CD4-positive, CD25-positive, alpha-beta regulatory T cell (primary cell): ENCODE results near the gene MYH9. TPM values are rescaled to one million over a fixed set of nuclear protein-coding genes. Genes with fewer than 3 reads are reported as not detected.
A peak's percentile ranks its signal among the peaks of the same experiment; 100 is the strongest.

Source experiments
- ATAC-seq, 2 donors: fragments of 150-1000 bp; cut with Tn5 transposase; one replicate each; pipeline ENCODE4 v1.10.0; 2021; ENCODE audit warnings: low read depth in 2 of 2, moderate number of reproducible peaks in 2 of 2, moderate library complexity in 1 of 2
- DNase-seq, 3 donors: peaks; one replicate each; pipeline versions ENCODE4 v3.0.0 to v3.0.0-alpha.2; 2012 to 2022; ENCODE audit warnings: mixed read lengths in 1 of 3
- H3K27ac ChIP-seq: one replicate; pipeline ENCODE4 v1.7.0; 2013; ENCODE audit warnings: mild to moderate bottlenecking, low read length; ENCODE audit not compliant: insufficient read depth, poor library complexity, severe bottlenecking
- H3K27me3 ChIP-seq: one replicate; pipeline ENCODE4 v1.7.0; 2013; ENCODE audit warnings: low read length; ENCODE audit not compliant: control insufficient read depth, insufficient read depth
- H3K36me3 ChIP-seq: one replicate; pipeline ENCODE4 v1.7.0; 2013; ENCODE audit warnings: mild to moderate bottlenecking, low read length, moderate library complexity; ENCODE audit not compliant: control insufficient read depth, insufficient read depth
- H3K4me1 ChIP-seq: 2 replicates; pipeline ENCODE4 v1.7.0; 2013; ENCODE audit warnings: mild to moderate bottlenecking, low read length; ENCODE audit not compliant: insufficient read depth, control insufficient read depth, poor library complexity, severe bottlenecking
- H3K4me3 ChIP-seq: one replicate; pipeline ENCODE4 v1.7.0; 2013; ENCODE audit warnings: low read depth, mild to moderate bottlenecking, low read length, moderate library complexity
- H3K9me3 ChIP-seq, 2 experiments: 1 replicate in 1 of 2; 2 replicates in 1 of 2; pipeline ENCODE4 v1.7.0; 2013; ENCODE audit warnings: low read length in 2 of 2, mild to moderate bottlenecking in 1 of 2, moderate library complexity in 1 of 2; ENCODE audit not compliant: control insufficient read depth in 2 of 2
- H3K27ac Mint-ChIP-seq, 3 donors: one replicate each; pipeline ENCODE4 v1.8.0; 2020 to 2022; ENCODE audit warnings: mild to moderate bottlenecking in 3 of 3, mixed read lengths in 3 of 3, moderate library complexity in 2 of 3
- H3K27me3 Mint-ChIP-seq: one replicate; pipeline ENCODE4 v1.8.0; 2022; ENCODE audit warnings: mild to moderate bottlenecking, mixed read lengths
- H3K36me3 Mint-ChIP-seq: one replicate; pipeline ENCODE4 v1.8.0; 2020; ENCODE audit warnings: mixed read lengths
- H3K4me1 Mint-ChIP-seq, 4 donors: one replicate each; pipeline ENCODE4 v1.8.0; 2020 to 2022; ENCODE audit warnings: mixed read lengths in 4 of 4, mild to moderate bottlenecking in 1 of 4
- H3K4me3 Mint-ChIP-seq, 4 donors: one replicate each; pipeline ENCODE4 v1.8.0; 2020 to 2022; ENCODE audit warnings: mild to moderate bottlenecking in 4 of 4, mixed read lengths in 4 of 4, moderate library complexity in 3 of 4
- H3K9me3 Mint-ChIP-seq, 7 donors: one replicate each; pipeline ENCODE4 v1.8.0; 2020 to 2022; ENCODE audit warnings: mixed read lengths in 7 of 7, mild to moderate bottlenecking in 3 of 7, moderate library complexity in 2 of 7
- polyA plus RNA-seq, 4 donors: library from polyadenylated mRNA; unstranded; fragments of 300-500 nt; fragmentation: Illumina TruSeq; gene quantifications; one replicate each; pipeline ENCODE4 v1.2.3, GENCODE V29; 2021
- total RNA-seq: library from RNA; stranded (reverse); gene quantifications from one replicate; pipeline ENCODE4 v1.2.3, GENCODE V29; 2022

Gene MYH9
- total and polyA plus RNA-seq, 5 donors from 2014 or later: 80.0 to 1,341 (median 98.1) TPM

GRCh38 chr22:36298601-36299000 is 89.2 kb downstream of the MYH9 start:
- Histone ChIP-seq H3K9me3 (no peaks in the 10 kb centered on the region), H3K36me3 (peaks cover 99% of the 10 kb centered on the region), H3K27ac (no peak overlapping the region), H3K4me1 (no peaks in the 10 kb centered on the region), H3K4me3 (no peak overlapping the region), H3K27me3 (no peaks in the 10 kb centered on the region)
- DNase-seq (no peak), ATAC-seq (no peak)
- Mint-ChIP-seq H3K27me3 (no peaks in the 10 kb centered on the region), H3K9me3 (peaks cover 0 to 3% (median 0%) of the 10 kb centered on the region in 7 donors), H3K36me3 (peaks cover 39% of the 10 kb centered on the region), H3K4me1 (peaks cover 0 to 14% (median 9%) of the 10 kb centered on the region in 4 donors), H3K27ac (no peak overlapping the region), H3K4me3 (no peak overlapping the region)

- ATAC-seq (no peak), DNase-seq (no peak)
- H3K4me3 ChIP-seq: no peak overlapping the region
- Mint-ChIP-seq H3K4me3 (no peak overlapping the region), H3K36me3 (peaks cover 43% of the 10 kb centered on the region), H3K27me3 (no peaks in the 10 kb centered on the region), H3K9me3 (peaks cover 0 to 3% (median 0%) of the 10 kb centered on the region in 7 donors), H3K4me1 (peaks cover 0 to 14% (median 9%) of the 10 kb centered on the region in 4 donors), H3K27ac (peak overlapping the region in 2 of 3 donors; percentile 52 to 62)
- H3K4me1 ChIP-seq: peaks cover 4% of the 10 kb centered on the region
- H3K36me3 ChIP-seq: peaks cover 100% of the 10 kb centered on the region
- no peak overlapping the region for H3K27ac ChIP-seq
- H3K9me3 ChIP-seq: no peaks in the 10 kb centered on the region
- H3K27me3 ChIP-seq: no peaks in the 10 kb centered on the region
Measured at GRCh38 chr22:36298118-36298517, 89.6 kb downstream of the MYH9 start.

GRCh38 chr22:36297568-36297967 is 90.2 kb downstream of the MYH9 start:
- H3K36me3 Mint-ChIP-seq: peaks cover 47% of the 10 kb centered on the region

GRCh38 chr22:36296690-36297089 is 91.1 kb downstream of the MYH9 start:
- H3K27ac Mint-ChIP-seq: peak overlapping the region in 1 of 3 donors; percentile 38
- Histone ChIP-seq H3K27ac (no peak overlapping the region), H3K36me3 (peaks cover 100% of the 10 kb centered on the region), H3K4me3 (no peak overlapping the region), H3K4me1 (peaks cover 11% of the 10 kb centered on the region), H3K27me3 (no peaks in the 10 kb centered on the region), H3K9me3 (no peaks in the 10 kb centered on the region)
- no peak for ATAC-seq
- H3K4me1 Mint-ChIP-seq: peaks cover 0 to 19% (median 12%) of the 10 kb centered on the region in 4 donors
- H3K36me3 Mint-ChIP-seq: peaks cover 53% of the 10 kb centered on the region
- no peak for DNase-seq
- peak overlapping the region in 1 of 4 donors; percentile 4 for H3K4me3 Mint-ChIP-seq
- no peaks in the 10 kb centered on the region for H3K27me3 Mint-ChIP-seq
- peaks cover 0 to 3% (median 0%) of the 10 kb centered on the region in 7 donors for H3K9me3 Mint-ChIP-seq

More at GRCh38 chr22:36297568-36297967, 90.2 kb downstream of the MYH9 start:
- Mint-ChIP-seq H3K27ac (peak overlapping the region in 2 of 3 donors; percentile 38 to 62), H3K4me1 (peaks cover 0 to 18% (median 10%) of the 10 kb centered on the region in 4 donors), H3K9me3 (no peaks in the 10 kb centered on the region), H3K4me3 (peak overlapping the region in 2 of 4 donors; percentile 4 to 13), H3K27me3 (no peaks in the 10 kb centered on the region)
- Histone ChIP-seq H3K36me3 (peaks cover 100% of the 10 kb centered on the region), H3K27me3 (no peaks in the 10 kb centered on the region), H3K27ac (no peak overlapping the region), H3K4me3 (no peak overlapping the region), H3K9me3 (no peaks in the 10 kb centered on the region), H3K4me1 (peaks cover 9% of the 10 kb centered on the region)
- no peak for ATAC-seq
- DNase-seq: no peak

GRCh38 chr22:36295247-36295646 is 92.5 kb downstream of the MYH9 start:
- H3K4me1 ChIP-seq: peaks cover 11% of the 10 kb centered on the region

GRCh38 chr22:36294801-36295200 is 93.0 kb downstream of the MYH9 start:
- H3K36me3 ChIP-seq: peaks cover 85% of the 10 kb centered on the region
- peaks cover 0 to 24% (median 13%) of the 10 kb centered on the region in 4 donors for H3K4me1 Mint-ChIP-seq
- peak overlapping the region in 1 of 4 donors; percentile 47 for H3K4me3 Mint-ChIP-seq
- peaks cover 4% of the 10 kb centered on the region for H3K27me3 Mint-ChIP-seq
- H3K27ac ChIP-seq: no peak overlapping the region
- H3K27ac Mint-ChIP-seq: no peak overlapping the region
- H3K36me3 Mint-ChIP-seq: peaks cover 49% of the 10 kb centered on the region
- DNase-seq (no peak), ATAC-seq (no peak)
- H3K4me3 ChIP-seq: no peak overlapping the region
- H3K9me3 ChIP-seq: no peaks in the 10 kb centered on the region
- no peaks in the 10 kb centered on the region for H3K27me3 ChIP-seq
- peaks cover 0 to 3% (median 0%) of the 10 kb centered on the region in 7 donors for H3K9me3 Mint-ChIP-seq
- H3K4me1 ChIP-seq: peaks cover 13% of the 10 kb centered on the region

More at GRCh38 chr22:36295247-36295646, 92.5 kb downstream of the MYH9 start:
- Histone ChIP-seq H3K9me3 (no peaks in the 10 kb centered on the region), H3K36me3 (peaks cover 88% of the 10 kb centered on the region), H3K27me3 (no peaks in the 10 kb centered on the region), H3K4me3 (no peak overlapping the region), H3K27ac (no peak overlapping the region)
- no peaks in the 10 kb centered on the region for H3K27me3 Mint-ChIP-seq
- peak overlapping the region in 1 of 4 donors; percentile 22 for H3K4me3 Mint-ChIP-seq
- H3K36me3 Mint-ChIP-seq: peaks cover 46% of the 10 kb centered on the region
- no peak for DNase-seq
- peaks cover 0 to 3% (median 0%) of the 10 kb centered on the region in 7 donors for H3K9me3 Mint-ChIP-seq
- no peak for ATAC-seq
- H3K4me1 Mint-ChIP-seq: peaks cover 0 to 20% (median 9%) of the 10 kb centered on the region in 4 donors
- H3K27ac Mint-ChIP-seq: peak overlapping the region in 1 of 3 donors; percentile 71

GRCh38 chr22:36294293-36294620 is 93.5 kb downstream of the MYH9 start:
- peaks cover 53% of the 10 kb centered on the region for H3K36me3 Mint-ChIP-seq
- ATAC-seq (no peak), DNase-seq (no peak)

More at GRCh38 chr22:36294293-36294620, 93.5 kb downstream of the MYH9 start:
- no peaks in the 10 kb centered on the region for H3K27me3 ChIP-seq
- Mint-ChIP-seq H3K27ac (peak overlapping the region in 1 of 3 donors; percentile 38), H3K4me3 (peak overlapping the region in 2 of 4 donors; percentile 19 to 47), H3K4me1 (peaks cover 0 to 29% (median 16%) of the 10 kb centered on the region in 4 donors), H3K9me3 (peaks cover 0 to 5% (median 0%) of the 10 kb centered on the region in 7 donors), H3K27me3 (peaks cover 6% of the 10 kb centered on the region)
- H3K36me3 ChIP-seq: peaks cover 85% of the 10 kb centered on the region
- H3K4me3 ChIP-seq: no peak overlapping the region
- H3K4me1 ChIP-seq: peaks cover 19% of the 10 kb centered on the region
- no peak overlapping the region for H3K27ac ChIP-seq
- no peaks in the 10 kb centered on the region for H3K9me3 ChIP-seq
